Heart left ventricle (tissue), 16 donors: ENCODE data around the gene PHACTR3. TPM values are rescaled to one million over a fixed set of nuclear protein-coding genes. Genes with fewer than 3 reads are reported as not detected.

Source experiments
- ATAC-seq, 4 donors: fragments of 200-7000 bp; cut with Tn5 transposase; one replicate each; pipeline ENCODE4 v1.9.1; 2020 to 2022; ENCODE audit warnings: moderate library complexity in 4 of 4, mild to moderate bottlenecking in 3 of 4, moderate number of reproducible peaks in 1 of 4
- DNase-seq, 5 donors: peaks; one replicate each; pipeline ENCODE4 v3.0.0-alpha.2; 2020
- H3K27ac ChIP-seq, 12 donors: fragments of 200-600 bp; sonication (generic) in 4 of 12; one replicate each; pipeline versions ENCODE4 v1.5.0 to v1.8.0; 2016 to 2022; ENCODE audit warnings: mild to moderate bottlenecking in 2 of 12
- H3K27me3 ChIP-seq, 9 donors: fragments of 200-600 bp; sonication (generic) in 2 of 9; one replicate each; pipeline versions ENCODE4 v1.5.1 to v1.8.0; 2016 to 2022; ENCODE audit warnings: mild to moderate bottlenecking in 3 of 9
- H3K36me3 ChIP-seq, 9 donors: fragments of 200-600 bp; sonication (generic) in 2 of 9; one replicate each; pipeline versions ENCODE4 v1.5.0 to v1.8.0; 2018 to 2022; ENCODE audit warnings: mild to moderate bottlenecking in 2 of 9
- H3K4me1 ChIP-seq, 12 donors: fragments of 200-600 bp; sonication (generic) in 4 of 12; one replicate each; pipeline versions ENCODE4 v1.5.0 to v1.8.0; 2016 to 2022; ENCODE audit warnings: mild to moderate bottlenecking in 3 of 12
- H3K4me3 ChIP-seq, 12 donors: fragments of 200-600 bp; sonication (generic) in 4 of 12; one replicate each; pipeline versions ENCODE4 v1.5.0 to v1.8.0; 2017 to 2022; ENCODE audit warnings: mild to moderate bottlenecking in 9 of 12, moderate library complexity in 4 of 12
- H3K9me3 ChIP-seq, 12 donors: fragments of 200-600 bp; sonication (generic) in 4 of 12; one replicate each; pipeline versions ENCODE4 v1.5.0 to v1.8.0; 2016 to 2022; ENCODE audit warnings: mild to moderate bottlenecking in 1 of 12
- CTCF ChIP-seq, 12 donors: fragments of 200-600 bp; sonication (generic) in 4 of 12; IDR thresholded peaks; one replicate each; pipeline versions ENCODE4 v1.5.0 to v1.8.0; 2018 to 2022; ENCODE audit warnings: antibody characterized with exemption in 12 of 12, mild to moderate bottlenecking in 5 of 12
- POLR2A ChIP-seq, 2 donors: fragments of 450-650 bp; IDR thresholded peaks; one replicate each; pipeline ENCODE4 v1.6.1; 2017; ENCODE audit warnings: antibody characterized with exemption in 2 of 2, mild to moderate bottlenecking in 2 of 2, moderate library complexity in 2 of 2
- WGBS, 4 donors: extraction: QIAGEN DNeasy Blood & Tissue Kit in 2 of 4; methylation state at CpG; one replicate each; pipeline versions ENCODE4 v1.1.5 to v1.1.7; 2013 to 2018; 5-methylcytosine and 5-hydroxymethylcytosine counted together
- intact Hi-C, 10 donors: fragments of 100-400 bp; cut with DNase I; formaldehyde crosslinking; loops; one replicate each; pipeline versions ENCODE4 v1.11.1 to v1.14.2; 2022
- polyA plus RNA-seq, 2 donors: library from polyadenylated mRNA; stranded (reverse); fragments of 200-250 nt; gene quantifications; one replicate each; pipeline ENCODE4 v1.2.3, GENCODE V29; 2013
- total RNA-seq, 9 donors: library from RNA; depleted of rRNA in 2 of 9; stranded (reverse); fragments of >200 nt in 2 of 9; fragmentation: NEBNext Ultra II Directional in 3 of 9; extraction: Animal tissue kit (Norgen Biotek cat#: 25700) in 3 of 9; gene quantifications; one replicate each; pipeline versions ENCODE4 v1.1.0 to v1.2.4, GENCODE V29; 2016 to 2023
- donor health status: ischemic (EF 13 %, LVEDD 7.1; RV severe dilation, severe dysfunction).
- donor health status: healthy with polysubstance abuse.
- donor health status: DM: no; HTN: yes; CAD: no.
- donor health status: DM: no; HTN: no; CAD: no.
- donor health status: ischemic (EF 25% LVEDD 6.9; RV normal size, moderate dysfunction).
- donor health status: ischemic (EF 25% LVEDD 5.7; RV mildly dilated, moderate dysfunction).
- donor health status: healthy.
- donor health status: DM: yes; HTN: yes; CAD: no.
- donor health status: ischemic (EF 35%, LVEDD 5.7; RV mildly dilated, moderate dysfunction).
- donor health status: nonischemic (EF 11% LVEDD 7.7; RV severe dilation, severe dysfunction).
- donor health status: DM: yes; HTN: yes; CAD: no.
- donor health status: PGD.
- donor health status: ischemic (EF 29% LVEDD 5.4; RV normal size, mild dysfunction).
- donor health status: nonischemic (EF 23%, LVEDD 6.1; RV moderate dilation, normal function).

Gene PHACTR3
- total and polyA plus RNA-seq, 11 donors = 0.19 to 14.6 (median 3.5) TPM

GRCh38 chr20:59620860-59621505 lies 16.6 kb downstream of the PHACTR3 start:
- H3K27me3 ChIP-seq = peaks cover 0 to 12% (median 0%) of the 10 kb centered on the region in 9 donors
- intact Hi-C loops = no loop called here
- TF ChIP-seq POLR2A (IDR thresholded peaks at IDR 0.05) = no peak
- TF ChIP-seq CTCF (IDR thresholded peaks at IDR 0.05) = no peak
- no peak overlapping the region for H3K27ac ChIP-seq
- H3K9me3 ChIP-seq = no peaks in the 10 kb centered on the region
- no peaks in the 10 kb centered on the region for H3K36me3 ChIP-seq
- no peaks in the 10 kb centered on the region for H3K4me1 ChIP-seq
- ATAC-seq (no peak), DNase-seq (no peak)
- no peak overlapping the region for H3K4me3 ChIP-seq
- WGBS, 4 donors = 67 to 75% (median 72%) methylated on average over 9 to 11 of the region's 11 CpGs

- no peak for TF ChIP-seq CTCF (IDR thresholded peaks at IDR 0.05)
- TF ChIP-seq POLR2A (IDR thresholded peaks at IDR 0.05) = no peak
- ATAC-seq = no peak
- no peaks in the 10 kb centered on the region for H3K36me3 ChIP-seq
- H3K4me1 ChIP-seq = no peaks in the 10 kb centered on the region
- H3K27ac ChIP-seq = no peak overlapping the region
- DNase-seq = no peak
- no peaks in the 10 kb centered on the region for H3K9me3 ChIP-seq
- H3K4me3 ChIP-seq = no peak overlapping the region
- 83 to 87% (median 87%) methylated on average over 5 to 9 of the region's 9 CpGs for WGBS, 4 donors
- intact Hi-C loops = no loop called here
- H3K27me3 ChIP-seq = peaks cover 0 to 8% (median 0%) of the 10 kb centered on the region in 9 donors
Measured at GRCh38 chr20:59622496-59622895, 18.2 kb downstream of the PHACTR3 start.

- TF ChIP-seq POLR2A (IDR thresholded peaks at IDR 0.05) (no peak), CTCF (IDR thresholded peaks at IDR 0.05) (no peak)
- ATAC-seq (no peak), DNase-seq (no peak)
- H3K36me3 ChIP-seq = no peaks in the 10 kb centered on the region
- no peaks in the 10 kb centered on the region for H3K4me1 ChIP-seq
- no peak overlapping the region for H3K27ac ChIP-seq
- H3K9me3 ChIP-seq = no peaks in the 10 kb centered on the region
- H3K4me3 ChIP-seq = no peak overlapping the region
- intact Hi-C loops = no loop called here
- H3K27me3 ChIP-seq = peaks cover 0 to 4% (median 0%) of the 10 kb centered on the region in 9 donors
- 81 to 87% (median 85%) methylated on average over 13 of the region's 13 CpGs for WGBS, 4 donors
Measured at GRCh38 chr20:59623133-59623532, 18.8 kb downstream of the PHACTR3 start.

- peaks cover 0 to 4% (median 0%) of the 10 kb centered on the region in 9 donors for H3K27me3 ChIP-seq
- no peak for ATAC-seq
- no peaks in the 10 kb centered on the region for H3K9me3 ChIP-seq
- DNase-seq = no peak
- TF ChIP-seq CTCF (IDR thresholded peaks at IDR 0.05) = no peak
- no peak for TF ChIP-seq POLR2A (IDR thresholded peaks at IDR 0.05)
- no peaks in the 10 kb centered on the region for H3K36me3 ChIP-seq
- H3K4me3 ChIP-seq = no peak overlapping the region
- 80 to 88% (median 85%) methylated on average over 9 of the region's 9 CpGs for WGBS, 4 donors
- H3K4me1 ChIP-seq = no peaks in the 10 kb centered on the region
- intact Hi-C loops = no loop called here
- no peak overlapping the region for H3K27ac ChIP-seq
Measured at GRCh38 chr20:59623583-59623982, 19.2 kb downstream of the PHACTR3 start.
